ENCODE measurements around the gene VAMP4.

GRCh38 chr1:171652234-171652822 is 89.5 kb downstream of the VAMP4 start, which contains the start of gene MYOC:
- no peak for TF ChIP-seq TCF4 (CRISPR knock-in tag; IDR thresholded peaks at IDR 0.05; ENCODE audit: borderline replicate concordance)
- TF ChIP-seq TOX (CRISPR knock-in tag; IDR thresholded peaks at IDR 0.05; ENCODE audit: borderline replicate concordance): no peak
